Mesendoderm (in vitro differentiated cells): Measurements from ENCODE around the gene CPA3.

ENCODE experiments used
- DNase-seq: peaks from one replicate; pipeline ENCODE4 v3.0.0; 2013
- H2AK5ac ChIP-seq: 2 replicates; pipeline ENCODE4 v1.6.1; 2013; ENCODE audit warnings: low read length, inconsistent platforms
- H2BK120ac ChIP-seq: 2 replicates; pipeline ENCODE4 v1.6.1; 2013; ENCODE audit warnings: low read depth, mild to moderate bottlenecking, low read length, moderate library complexity, mixed read lengths
- H2BK15ac ChIP-seq: replicated peaks from 2 replicates; pipeline ENCODE4 v1.6.1; 2013; ENCODE audit warnings: low read depth, mild to moderate bottlenecking, moderate library complexity
- H2BK5ac ChIP-seq: 2 replicates; pipeline ENCODE4 v1.6.1; 2013; ENCODE audit warnings: low read length, inconsistent platforms
- H3K18ac ChIP-seq: 2 replicates; pipeline ENCODE4 v1.6.1; 2013; ENCODE audit warnings: mild to moderate bottlenecking, low read length, mixed read lengths
- H3K23ac ChIP-seq: one replicate; pipeline ENCODE4 v1.6.1; 2013; ENCODE audit warnings: low read length
- H3K27ac ChIP-seq: 2 replicates; pipeline ENCODE4 v1.5.1; 2013; ENCODE audit warnings: low read depth, mild to moderate bottlenecking, inconsistent platforms, low read length, moderate library complexity
- H3K27me3 ChIP-seq: 2 replicates; pipeline ENCODE4 v1.6.1; 2013; ENCODE audit warnings: low read length, control low read depth, mild to moderate bottlenecking, inconsistent platforms; ENCODE audit not compliant: insufficient read depth, poor library complexity
- H3K36me3 ChIP-seq: 2 replicates; pipeline ENCODE4 v1.6.1; 2013; ENCODE audit warnings: low read length, inconsistent platforms; ENCODE audit not compliant: control insufficient read depth, insufficient read depth
- H3K4ac ChIP-seq: one replicate; pipeline ENCODE4 v1.6.1; 2013; ENCODE audit warnings: low read depth, mild to moderate bottlenecking, low read length, moderate library complexity
- H3K4me1 ChIP-seq: 2 replicates; pipeline ENCODE4 v1.6.1; 2013; ENCODE audit warnings: low read depth, low read length, inconsistent platforms; ENCODE audit not compliant: control insufficient read depth
- H3K4me2 ChIP-seq: 2 replicates; pipeline ENCODE4 v1.6.1; 2013; ENCODE audit warnings: low read length
- H3K4me3 ChIP-seq: 2 replicates; pipeline ENCODE4 v1.5.1; 2013; ENCODE audit warnings: mild to moderate bottlenecking, low read length
- H3K56ac ChIP-seq: one replicate; pipeline ENCODE4 v1.6.1; 2013; ENCODE audit warnings: low read length
- H3K79me1 ChIP-seq: 2 replicates; pipeline ENCODE4 v1.6.1; 2013; ENCODE audit warnings: low read length, inconsistent platforms
- H3K79me2 ChIP-seq: 2 replicates; pipeline ENCODE4 v1.6.1; 2013; ENCODE audit warnings: mild to moderate bottlenecking, low read length; ENCODE audit not compliant: control insufficient read depth, insufficient read depth
- H3K9ac ChIP-seq: 2 replicates; pipeline ENCODE4 v1.6.1; 2013; ENCODE audit warnings: low read length, inconsistent platforms
- H4K5ac ChIP-seq: one replicate; pipeline ENCODE4 v1.6.1; 2013; ENCODE audit warnings: low read length
- H4K8ac ChIP-seq: one replicate; pipeline ENCODE4 v1.6.1; 2013; ENCODE audit warnings: low read depth, mild to moderate bottlenecking, control low read depth, low read length, moderate library complexity
- WGBS: extraction: QIAGEN DNeasy Blood & Tissue Kit; methylation state at CpG from one replicate; pipeline ENCODE4 v1.1.7; 2013; ENCODE audit warnings: low lambda C conversion rate, missing lambda C conversion rate; ENCODE audit not compliant: insufficient coverage; ENCODE audit errors: extremely low coverage; 5-methylcytosine and 5-hydroxymethylcytosine counted together

CPA3 gene

DNA sequence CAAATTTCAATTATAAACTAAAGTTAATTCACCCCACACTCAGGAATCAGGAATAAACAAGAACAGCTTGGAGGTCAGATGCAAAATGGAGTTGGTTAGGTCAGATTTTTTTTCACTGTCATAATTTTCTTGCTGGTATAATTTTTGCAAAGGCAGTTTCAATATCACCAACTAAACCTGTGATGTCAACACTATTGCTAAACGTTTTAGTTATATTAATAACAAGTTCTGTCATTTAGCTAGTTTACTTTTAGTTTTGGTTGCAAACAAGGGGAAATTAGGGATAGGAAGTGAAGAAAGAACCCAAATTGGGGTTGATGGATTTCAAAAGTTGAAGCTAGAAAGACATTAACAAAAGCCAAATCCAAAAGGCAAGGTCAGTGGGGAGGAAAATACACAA, 42.1 kb upstream of the CPA3 start:
- Histone ChIP-seq H3K79me1 (no peaks in the 10 kb centered on the region), H3K79me2 (no peaks in the 10 kb centered on the region), H3K23ac (no peak overlapping the region), H3K4me3 (no peak overlapping the region), H2BK15ac (no peak overlapping the region), H3K56ac (no peak overlapping the region), H3K27me3 (no peaks in the 10 kb centered on the region), H3K9ac (no peak overlapping the region), H3K4ac (no peak overlapping the region), H3K4me1 (peaks cover 2% of the 10 kb centered on the region), H3K27ac (no peak overlapping the region), H4K5ac (no peak overlapping the region), H3K18ac (no peak overlapping the region), H2BK120ac (no peak overlapping the region), H4K8ac (no peak overlapping the region), H3K36me3 (no peaks in the 10 kb centered on the region), H3K4me2 (no peak overlapping the region), H2BK5ac (no peak overlapping the region), H2AK5ac (no peak overlapping the region)
- WGBS: no CpG with 5 or more reads among the region's 1 CpG
- no peak for DNase-seq

DNA sequence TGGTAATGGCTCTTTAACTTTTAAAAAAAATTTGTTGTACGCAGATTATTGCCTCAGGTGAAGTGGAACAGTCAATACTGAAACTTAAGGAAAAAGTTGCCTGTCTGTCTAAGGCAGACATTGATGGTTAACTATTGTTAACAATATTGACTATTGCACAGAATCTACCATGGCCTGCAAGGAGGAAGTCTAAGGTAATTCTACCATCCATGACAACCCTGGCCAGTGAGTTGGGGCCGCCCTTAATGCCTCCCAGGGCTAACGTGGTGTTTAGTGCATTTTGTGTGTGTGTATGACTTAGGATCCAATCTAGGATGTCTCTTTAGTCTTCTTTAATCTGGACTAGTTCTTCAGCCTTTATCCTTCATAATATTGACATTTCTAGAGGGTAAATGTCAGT, 39.6 kb upstream of the CPA3 start:
- no peak overlapping the region for H2BK5ac ChIP-seq
- no peak overlapping the region for H4K8ac ChIP-seq
- no CpG with 5 or more reads among the region's 3 CpGs for WGBS
- no peak overlapping the region for H2AK5ac ChIP-seq
- no peaks in the 10 kb centered on the region for H3K27me3 ChIP-seq
- no peak overlapping the region for H3K4me2 ChIP-seq
- H3K4me1 ChIP-seq: peaks cover 2% of the 10 kb centered on the region
- DNase-seq: no peak
- H3K36me3 ChIP-seq: no peaks in the 10 kb centered on the region
- no peak overlapping the region for H3K18ac ChIP-seq
- H4K5ac ChIP-seq: no peak overlapping the region
- H3K4ac ChIP-seq: no peak overlapping the region
- H2BK120ac ChIP-seq: no peak overlapping the region
- no peak overlapping the region for H3K4me3 ChIP-seq
- no peak overlapping the region for H3K27ac ChIP-seq
- no peaks in the 10 kb centered on the region for H3K79me1 ChIP-seq
- no peak overlapping the region for H3K9ac ChIP-seq
- H3K56ac ChIP-seq: no peak overlapping the region
- H2BK15ac ChIP-seq: no peak overlapping the region
- no peaks in the 10 kb centered on the region for H3K79me2 ChIP-seq
- no peak overlapping the region for H3K23ac ChIP-seq

- Histone ChIP-seq H3K79me1 (no peaks in the 10 kb centered on the region), H3K18ac (no peak within 1 kb of the TSS), H3K36me3 (no peaks in the 10 kb centered on the region)
Observed at GRCh38 chr3:148827585-148827984, 37.5 kb upstream of the CPA3 start, which contains the start of gene CPB1. TSS of gene CPB1 (plus strand) at chr3:148827811. CDS start at chr3:148827824, 13 bp downstream.

GRCh38 chr3:148828136-148828690, 36.9 kb upstream of the CPA3 start:
- Histone ChIP-seq H3K79me2 (no peaks in the 10 kb centered on the region), H3K79me1 (no peaks in the 10 kb centered on the region), H2AK5ac (no peak overlapping the region), H3K23ac (no peak overlapping the region), H3K4ac (no peak overlapping the region), H3K18ac (no peak overlapping the region), H4K8ac (no peak overlapping the region), H2BK5ac (no peak overlapping the region), H3K27ac (no peak overlapping the region), H3K56ac (no peak overlapping the region), H3K9ac (no peak overlapping the region), H3K4me1 (no peaks in the 10 kb centered on the region), H3K4me3 (no peak overlapping the region), H3K27me3 (no peaks in the 10 kb centered on the region), H2BK120ac (no peak overlapping the region), H3K36me3 (no peaks in the 10 kb centered on the region), H2BK15ac (no peak overlapping the region), H3K4me2 (no peak overlapping the region), H4K5ac (no peak overlapping the region)
- no peak for DNase-seq
- no CpG with 5 or more reads among the region's 4 CpGs for WGBS

More at GRCh38 chr3:148827585-148827984, 37.5 kb upstream of the CPA3 start, which contains the start of gene CPB1:
- Histone ChIP-seq H3K4ac (no peak within 1 kb of the TSS), H2BK15ac (no peak within 1 kb of the TSS), H3K56ac (no peak within 1 kb of the TSS), H4K5ac (no peak within 1 kb of the TSS), H2BK5ac (no peak within 1 kb of the TSS), H3K23ac (no peak within 1 kb of the TSS), H3K4me2 (no peak within 1 kb of the TSS), H3K27ac (no peak within 1 kb of the TSS), H3K27me3 (no peaks in the 10 kb centered on the region), H2AK5ac (no peak within 1 kb of the TSS), H3K79me2 (no peaks in the 10 kb centered on the region), H3K4me1 (no peaks in the 10 kb centered on the region), H2BK120ac (no peak within 1 kb of the TSS), H3K9ac (no peak within 1 kb of the TSS), H4K8ac (no peak within 1 kb of the TSS), H3K4me3 (no peak within 1 kb of the TSS)
- DNase-seq: no peak

DNA sequence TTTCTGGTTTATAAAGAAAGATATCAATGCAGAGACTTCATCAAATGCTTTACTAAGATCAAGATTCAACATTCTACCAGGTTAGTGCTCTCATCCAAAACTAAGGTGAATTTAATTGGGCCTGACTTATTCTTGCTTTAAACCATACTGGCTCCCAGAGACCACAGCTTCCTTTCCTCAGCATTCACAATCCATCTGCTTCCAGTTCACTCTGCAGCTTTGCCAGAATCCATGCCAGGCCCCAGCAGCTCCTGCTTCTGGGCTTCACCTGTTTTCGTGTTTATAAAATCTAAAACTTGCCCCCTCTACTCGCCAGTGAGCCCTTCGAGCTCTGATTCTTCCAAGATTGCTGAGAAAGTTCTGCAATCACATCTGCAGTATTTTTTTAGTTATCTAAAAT, 35.2 kb upstream of the CPA3 start:
- H3K56ac ChIP-seq: no peak overlapping the region
- no peak overlapping the region for H3K4me3 ChIP-seq
- no peak overlapping the region for H4K8ac ChIP-seq
- H3K27ac ChIP-seq: no peak overlapping the region
- H2BK5ac ChIP-seq: no peak overlapping the region
- no CpG with 5 or more reads among the region's 3 CpGs for WGBS
- H3K18ac ChIP-seq: no peak overlapping the region
- H3K36me3 ChIP-seq: no peaks in the 10 kb centered on the region
- no peak for DNase-seq
- H3K4ac ChIP-seq: no peak overlapping the region
- no peaks in the 10 kb centered on the region for H3K27me3 ChIP-seq
- no peaks in the 10 kb centered on the region for H3K79me1 ChIP-seq
- H4K5ac ChIP-seq: no peak overlapping the region
- no peaks in the 10 kb centered on the region for H3K4me1 ChIP-seq
- H3K23ac ChIP-seq: no peak overlapping the region
- H2BK120ac ChIP-seq: no peak overlapping the region
- H2BK15ac ChIP-seq: no peak overlapping the region
- H3K79me2 ChIP-seq: no peaks in the 10 kb centered on the region
- no peak overlapping the region for H3K4me2 ChIP-seq
- H3K9ac ChIP-seq: no peak overlapping the region
- no peak overlapping the region for H2AK5ac ChIP-seq

DNA sequence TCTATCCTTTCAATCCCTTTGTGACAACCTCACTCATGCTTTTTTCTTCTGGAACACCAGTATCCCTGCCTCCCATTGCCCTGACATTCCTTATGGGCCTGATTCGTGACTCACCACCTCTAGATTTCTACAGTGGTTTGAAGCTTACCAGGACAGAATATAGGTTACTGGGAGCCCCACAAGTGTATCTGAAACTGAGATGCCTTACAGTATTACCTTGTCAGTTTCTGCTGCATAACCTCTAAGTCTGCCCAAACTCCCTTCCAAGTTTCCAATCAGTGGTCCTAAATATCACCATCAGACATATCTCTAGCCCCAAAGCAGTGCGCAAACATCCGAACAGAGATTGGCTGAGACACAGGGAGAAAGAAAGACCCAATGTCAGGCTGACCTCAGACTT, 31.9 kb upstream of the CPA3 start:
- H4K5ac ChIP-seq: no peak overlapping the region

More for the DNA sequence above, 31.9 kb upstream of the CPA3 start:
- Histone ChIP-seq H3K56ac (no peak overlapping the region), H3K23ac (no peak overlapping the region), H2AK5ac (no peak overlapping the region), H2BK15ac (no peak overlapping the region), H3K79me2 (no peaks in the 10 kb centered on the region), H3K79me1 (no peaks in the 10 kb centered on the region), H3K36me3 (no peaks in the 10 kb centered on the region), H4K8ac (no peak overlapping the region), H3K18ac (no peak overlapping the region), H3K4me2 (no peak overlapping the region), H3K4me3 (no peak overlapping the region), H2BK5ac (no peak overlapping the region), H2BK120ac (no peak overlapping the region), H3K4ac (no peak overlapping the region), H3K4me1 (no peaks in the 10 kb centered on the region), H3K9ac (no peak overlapping the region), H3K27me3 (no peaks in the 10 kb centered on the region), H3K27ac (no peak overlapping the region)
- WGBS: no CpG with 5 or more reads among the region's 3 CpGs
- no peak for DNase-seq
